Measurements from ENCODE around the gene NME7.

- TF ChIP-seq POLR2A (IDR thresholded peaks at IDR 0.05), result no peak
- TF ChIP-seq, protein P1, sequence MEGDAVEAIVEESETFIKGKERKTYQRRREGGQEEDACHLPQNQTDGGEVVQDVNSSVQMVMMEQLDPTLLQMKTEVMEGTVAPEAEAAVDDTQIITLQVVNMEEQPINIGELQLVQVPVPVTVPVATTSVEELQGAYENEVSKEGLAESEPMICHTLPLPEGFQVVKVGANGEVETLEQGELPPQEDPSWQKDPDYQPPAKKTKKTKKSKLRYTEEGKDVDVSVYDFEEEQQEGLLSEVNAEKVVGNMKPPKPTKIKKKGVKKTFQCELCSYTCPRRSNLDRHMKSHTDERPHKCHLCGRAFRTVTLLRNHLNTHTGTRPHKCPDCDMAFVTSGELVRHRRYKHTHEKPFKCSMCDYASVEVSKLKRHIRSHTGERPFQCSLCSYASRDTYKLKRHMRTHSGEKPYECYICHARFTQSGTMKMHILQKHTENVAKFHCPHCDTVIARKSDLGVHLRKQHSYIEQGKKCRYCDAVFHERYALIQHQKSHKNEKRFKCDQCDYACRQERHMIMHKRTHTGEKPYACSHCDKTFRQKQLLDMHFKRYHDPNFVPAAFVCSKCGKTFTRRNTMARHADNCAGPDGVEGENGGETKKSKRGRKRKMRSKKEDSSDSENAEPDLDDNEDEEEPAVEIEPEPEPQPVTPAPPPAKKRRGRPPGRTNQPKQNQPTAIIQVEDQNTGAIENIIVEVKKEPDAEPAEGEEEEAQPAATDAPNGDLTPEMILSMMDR (IDR thresholded peaks at IDR 0.05), result no peak
Measured at GRCh38 chr1:169122976-169123375, 244.6 kb downstream of the NME7 start.
